Astrocyte of the cerebellum (primary cell): ENCODE measurements around the gene SFI1.

Source experiments
- DNase-seq: peaks from one replicate; pipeline ENCODE4 v3.0.0-alpha.2; 2011; ENCODE audit warnings: low read depth
- H3K4me3 ChIP-seq: 2 replicates; pipeline ENCODE4 v1.5.1; 2011; ENCODE audit warnings: mild to moderate bottlenecking, low read depth, low read length, moderate library complexity
- CTCF ChIP-seq: IDR thresholded peaks from 2 replicates; pipeline ENCODE4 v1.5.1; 2012; ENCODE audit warnings: low read length, low read depth, moderate library complexity, mild to moderate bottlenecking; ENCODE audit errors: missing control alignments
- in situ Hi-C: cut with HindIII; loops from 2 replicates; pipeline ENCODE4 v1.10.0; 2017; ENCODE audit warnings: low sequenced_read_pairs

The SFI1 gene

GRCh38 chr22:31612891-31613285 lies 116.6 kb downstream of the SFI1 start:
- no peak for DNase-seq
- in situ Hi-C loops, result no loop called here
- H3K4me3 ChIP-seq, result no peak overlapping the region
- no peak for TF ChIP-seq CTCF

DNA sequence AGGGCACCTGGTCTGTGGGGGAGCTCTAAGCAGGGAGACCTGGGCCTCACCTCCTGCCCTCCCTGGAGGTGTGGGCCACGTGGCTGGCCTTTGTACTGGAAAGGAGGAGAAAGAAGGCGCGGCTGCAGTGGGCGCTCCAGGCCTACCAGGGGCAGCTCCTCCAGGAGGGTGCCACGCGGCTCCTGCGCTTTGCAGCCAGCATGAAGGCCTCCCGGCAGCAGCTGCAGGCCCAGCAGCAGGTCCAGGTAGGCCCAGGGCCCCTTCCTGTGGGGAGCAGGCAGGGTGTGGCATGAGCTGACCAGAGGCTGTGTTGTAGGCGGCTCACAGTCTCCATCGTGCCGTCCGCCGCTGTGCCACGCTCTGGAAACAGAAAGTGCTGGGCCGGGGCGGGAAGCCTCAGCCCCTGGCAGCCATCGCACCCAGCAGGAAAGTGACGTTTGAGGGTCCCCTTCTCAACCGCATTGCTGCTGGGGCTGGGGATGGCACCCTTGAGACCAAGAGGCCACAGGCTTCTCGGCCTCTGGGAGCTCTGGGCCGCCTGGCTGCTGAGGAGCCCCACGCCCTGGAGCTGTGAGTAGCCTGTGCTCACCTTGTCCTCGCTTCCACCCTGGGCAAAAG lies 117.1 kb downstream of the SFI1 start:
- in situ Hi-C loops, result no loop called here
- no peak for TF ChIP-seq CTCF
- no peak overlapping the region for H3K4me3 ChIP-seq
- DNase-seq, result no peak

- no peak for DNase-seq
- no peak overlapping the region for H3K4me3 ChIP-seq
- no peak for TF ChIP-seq CTCF
- in situ Hi-C loops, result no loop called here
Observed at GRCh38 chr22:31613904-31614296, 117.6 kb downstream of the SFI1 start.

- H3K4me3 ChIP-seq, result no peak overlapping the region
- no peak for DNase-seq
- no peak for TF ChIP-seq CTCF
- in situ Hi-C loops, result loop anchor here (5.0 kb wide), 1 partner anchor 52 kb away; no protein-coding TSS in a partner anchor
Observed at GRCh38 chr22:31614781-31615490, 118.6 kb downstream of the SFI1 start.

GRCh38 chr22:31615491-31615860 lies 119.1 kb downstream of the SFI1 start:
- H3K4me3 ChIP-seq, result no peak overlapping the region
- TF ChIP-seq CTCF, result no peak
- DNase-seq, result no peak
- in situ Hi-C loops, result loop anchor here (5.0 kb wide), 1 partner anchor 52 kb away; no protein-coding TSS in a partner anchor

GRCh38 chr22:31615940-31616314 lies 119.6 kb downstream of the SFI1 start:
- no peak overlapping the region for H3K4me3 ChIP-seq
- in situ Hi-C loops, result loop anchor here (5.0 kb wide), 1 partner anchor 51 kb away; no protein-coding TSS in a partner anchor
- no peak for DNase-seq
- no peak for TF ChIP-seq CTCF
